Colonic mucosa (tissue), 4 donors: ENCODE data around the gene GAB2. TPM values are rescaled to one million over a fixed set of nuclear protein-coding genes. Genes with fewer than 3 reads are reported as not detected.

Experiments used
- DNase-seq: peaks from one replicate; pipeline ENCODE4 v3.0.0-alpha.2; 2020
- H3K27ac ChIP-seq: fragments of 200-600 bp; one replicate; pipeline ENCODE4 v1.8.0; 2021
- H3K27me3 ChIP-seq: fragments of 200-600 bp; one replicate; pipeline ENCODE4 v1.8.0; 2021
- H3K36me3 ChIP-seq: fragments of 200-600 bp; one replicate; pipeline ENCODE4 v1.8.0; 2021
- H3K4me1 ChIP-seq: fragments of 200-600 bp; one replicate; pipeline ENCODE4 v1.8.0; 2021; ENCODE audit warnings: mild to moderate bottlenecking
- H3K4me3 ChIP-seq: fragments of 200-600 bp; one replicate; pipeline ENCODE4 v1.8.0; 2021
- H3K9ac ChIP-seq, 2 donors: one replicate each; pipeline ENCODE4 v1.7.0; 2013; ENCODE audit warnings: control low read depth in 2 of 2, low read depth in 2 of 2, low read length in 2 of 2
- H3K9me3 ChIP-seq: fragments of 200-600 bp; one replicate; pipeline ENCODE4 v1.8.0; 2021
- CTCF ChIP-seq: fragments of 200-600 bp; IDR thresholded peaks from one replicate; pipeline ENCODE4 v1.8.0; 2022; ENCODE audit warnings: antibody characterized with exemption, mild to moderate bottlenecking
- intact Hi-C: fragments of 100-400 bp; cut with DNase I; formaldehyde crosslinking; loops from one replicate; pipeline ENCODE4 v1.14.1; 2022
- total RNA-seq, 2 donors: library from RNA; stranded (reverse); fragmentation: NEBNext Ultra II Directional in 1 of 2; extraction: Animal tissue kit (Norgen Biotek cat#: 25700) in 1 of 2; gene quantifications; one replicate each; pipeline ENCODE4 v1.2.1, GENCODE V29; 2021
- donor health status: healthy.
- donor health status: DM: no; HTN: no; CAD: no.
- donor health status: DM: no; HTN: no; CAD: no.

The GAB2 gene
- total RNA-seq, 2 donors from 2014 or later: 20.0 to 21.1 TPM

GRCh38 chr11:78339945-78340344 lies 77.7 kb downstream of the GAB2 start:
- H3K27ac ChIP-seq: no peak overlapping the region
- intact Hi-C loops: no loop called here

DNA sequence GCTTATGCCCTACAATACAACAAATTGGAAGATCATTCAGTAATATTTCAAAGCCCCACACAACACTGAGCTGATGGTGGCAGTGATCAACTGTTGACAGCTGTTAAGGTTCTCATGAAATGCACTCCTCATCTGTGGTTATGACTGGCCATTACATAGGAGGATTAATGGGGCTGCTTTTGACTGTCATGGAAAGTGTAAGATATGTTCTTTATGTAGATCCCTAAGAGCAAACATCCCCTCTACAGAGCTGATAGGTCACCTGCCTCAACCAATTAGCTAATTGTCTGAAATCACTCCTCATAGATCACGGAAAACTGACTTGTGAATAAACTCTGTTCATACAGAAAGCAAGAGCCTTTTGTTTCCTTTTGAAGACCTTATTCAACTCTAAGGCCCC lies 78.1 kb downstream of the GAB2 start:
- H3K9me3 ChIP-seq: no peaks in the 10 kb centered on the region
- DNase-seq: no peak
- H3K4me1 ChIP-seq: no peaks in the 10 kb centered on the region
- no peaks in the 10 kb centered on the region for H3K27me3 ChIP-seq
- no peak overlapping the region for H3K4me3 ChIP-seq
- no peaks in the 10 kb centered on the region for H3K36me3 ChIP-seq
- no peak overlapping the region for H3K9ac ChIP-seq
- no peak overlapping the region for H3K27ac ChIP-seq
- intact Hi-C loops: no loop called here
- TF ChIP-seq CTCF: no peak

More at GRCh38 chr11:78339945-78340344, 77.7 kb downstream of the GAB2 start:
- H3K4me1 ChIP-seq: no peaks in the 10 kb centered on the region
- no peak overlapping the region for H3K4me3 ChIP-seq
- TF ChIP-seq CTCF: no peak
- no peaks in the 10 kb centered on the region for H3K27me3 ChIP-seq
- no peaks in the 10 kb centered on the region for H3K36me3 ChIP-seq
- H3K9ac ChIP-seq: no peak overlapping the region
- no peaks in the 10 kb centered on the region for H3K9me3 ChIP-seq
- DNase-seq: no peak

DNA sequence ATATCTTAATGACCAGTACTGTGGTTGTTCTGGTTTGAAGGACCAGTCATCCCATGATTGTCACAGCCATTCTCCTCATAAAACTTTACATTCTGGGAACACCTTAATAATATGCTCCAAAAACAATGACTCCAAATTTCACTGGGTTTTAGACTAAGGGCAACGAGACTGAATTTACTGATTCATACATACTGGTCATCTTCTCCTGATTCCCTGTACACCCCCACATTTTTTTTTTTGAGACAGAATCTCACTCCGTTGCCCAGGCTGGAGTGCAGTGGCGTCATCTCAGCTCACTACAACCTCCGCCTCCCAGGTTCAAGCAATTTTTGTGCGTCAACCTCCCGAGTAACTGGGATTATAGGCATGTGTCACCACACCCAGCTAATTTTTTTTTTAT lies 78.9 kb downstream of the GAB2 start:
- no peaks in the 10 kb centered on the region for H3K9me3 ChIP-seq
- no peaks in the 10 kb centered on the region for H3K27me3 ChIP-seq
- no peak for TF ChIP-seq CTCF
- DNase-seq: no peak
- H3K27ac ChIP-seq: no peak overlapping the region
- intact Hi-C loops: no loop called here
- H3K4me1 ChIP-seq: no peaks in the 10 kb centered on the region
- no peak overlapping the region for H3K4me3 ChIP-seq
- H3K36me3 ChIP-seq: no peaks in the 10 kb centered on the region
- H3K9ac ChIP-seq: no peak overlapping the region

DNA sequence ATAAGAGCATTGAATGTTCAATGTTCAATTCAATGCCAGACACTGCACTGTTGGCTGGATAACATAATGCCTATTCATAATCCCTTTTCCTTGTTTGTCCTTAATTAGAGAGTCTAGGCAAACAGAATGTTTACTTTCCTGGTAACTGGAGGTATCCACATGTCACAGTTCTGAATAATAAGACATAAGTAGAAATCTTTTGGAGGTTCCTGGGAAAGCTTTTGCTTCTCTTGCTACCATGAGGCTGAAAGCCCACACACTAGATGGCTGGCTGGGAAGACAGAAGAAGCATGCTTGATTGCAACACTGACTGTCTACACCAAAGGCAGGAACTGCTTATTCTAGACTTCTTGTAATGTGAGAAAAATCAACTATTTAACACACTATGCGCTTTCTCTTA lies 79.5 kb downstream of the GAB2 start:
- intact Hi-C loops: no loop called here
- TF ChIP-seq CTCF: no peak
- no peaks in the 10 kb centered on the region for H3K36me3 ChIP-seq

GRCh38 chr11:78337554-78337924 lies 80.1 kb downstream of the GAB2 start:
- no peak overlapping the region for H3K27ac ChIP-seq
- no peak for TF ChIP-seq CTCF
- intact Hi-C loops: no loop called here

More for the DNA sequence above, 79.5 kb downstream of the GAB2 start:
- no peaks in the 10 kb centered on the region for H3K9me3 ChIP-seq
- no peak overlapping the region for H3K9ac ChIP-seq
- DNase-seq: no peak
- no peak overlapping the region for H3K4me3 ChIP-seq
- no peaks in the 10 kb centered on the region for H3K27me3 ChIP-seq
- no peak overlapping the region for H3K27ac ChIP-seq
- H3K4me1 ChIP-seq: no peaks in the 10 kb centered on the region

More at GRCh38 chr11:78337554-78337924, 80.1 kb downstream of the GAB2 start:
- H3K9ac ChIP-seq: no peak overlapping the region
- H3K4me3 ChIP-seq: no peak overlapping the region
- no peak for DNase-seq
- H3K36me3 ChIP-seq: no peaks in the 10 kb centered on the region
- H3K27me3 ChIP-seq: no peaks in the 10 kb centered on the region
- H3K9me3 ChIP-seq: no peaks in the 10 kb centered on the region
- H3K4me1 ChIP-seq: no peaks in the 10 kb centered on the region
